ENCODE data around the gene LRRC36. TPM values are rescaled to one million over a fixed set of nuclear protein-coding genes. Genes with fewer than 3 reads are reported as not detected.
A peak's percentile ranks its signal among the peaks of the same experiment; 100 is the strongest.

The LRRC36 gene
- polyA plus RNA-seq, 1 donor (not counting 4 experiments of a cell fraction or from before 2014, with no cell fraction given), result not detected

DNA sequence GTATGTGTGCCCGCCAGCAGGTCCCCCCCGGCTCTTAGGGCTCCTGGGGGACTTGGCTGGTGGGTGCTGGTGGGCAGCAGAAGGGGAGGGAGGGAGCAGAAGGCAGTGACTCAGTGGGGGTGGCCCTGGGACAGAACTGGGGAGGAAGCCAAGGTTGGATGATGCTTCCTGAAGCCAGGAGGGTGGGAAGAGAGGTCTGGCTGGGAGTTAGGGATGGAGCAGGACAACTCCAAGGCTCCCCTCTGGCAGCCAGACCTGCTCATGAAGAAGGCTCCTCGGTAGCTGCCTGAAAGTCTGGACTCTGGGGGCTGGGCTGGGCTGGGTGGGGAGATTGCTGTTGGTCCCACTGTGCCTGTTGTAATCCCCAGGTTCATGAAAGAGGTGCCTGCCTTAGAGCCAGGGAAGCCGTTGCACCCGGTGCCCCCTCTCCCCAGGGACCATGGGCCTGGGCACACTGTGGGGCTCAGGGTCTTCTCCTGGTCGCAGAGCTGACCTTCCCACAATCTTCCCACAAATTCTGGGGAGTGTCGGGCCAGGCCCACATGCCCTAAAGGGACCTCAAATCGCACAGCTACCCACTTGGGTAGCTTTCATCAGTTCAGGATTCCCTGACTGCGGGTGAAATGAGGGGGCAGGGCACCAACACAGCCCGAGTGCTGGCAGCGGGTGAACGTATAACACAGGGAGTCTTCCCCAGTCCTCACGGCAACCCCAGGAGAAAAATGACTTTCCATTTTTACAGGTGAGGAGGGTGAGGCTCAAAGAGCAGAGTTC is 48.4 kb upstream of the LRRC36 start:
- peaks cover 36% of the 10 kb centered on the region for H3K27me3 ChIP-seq (ENCODE audit: control insufficient read depth, extremely low read depth, insufficient read depth, low read length)
- H3K36me3 ChIP-seq (ENCODE audit: control insufficient read depth in 2 of 2, extremely low read depth in 1 of 2, insufficient read depth in 2 of 2, low read length in 2 of 2), result no peaks in the 10 kb centered on the region
- FAIRE-seq (peak; percentile 71), DNase-seq (ENCODE audit: low read depth, low spot score) (no peak)
- H3K4me2 ChIP-seq (ENCODE audit: control insufficient read depth, extremely low read depth, insufficient read depth, low read depth, low read length), result peak overlapping the region; percentile 59
- no peaks in the 10 kb centered on the region for H3K79me2 ChIP-seq (ENCODE audit: control insufficient read depth, insufficient read depth, low read length)
- H3K4me1 ChIP-seq (ENCODE audit: control insufficient read depth, extremely low read depth, insufficient read depth, low read length), result peaks cover 23% of the 10 kb centered on the region
- H2AFZ ChIP-seq (ENCODE audit: control insufficient read depth, low read length), result no peak overlapping the region
- no peaks in the 10 kb centered on the region for H3K9me1 ChIP-seq (ENCODE audit: control insufficient read depth, extremely low read depth, insufficient read depth, low read length)
- H3K9ac ChIP-seq (ENCODE audit: control insufficient read depth, extremely low read depth, insufficient read depth, low read length), result peak overlapping the region; percentile 65
- H3K4me3 ChIP-seq (ENCODE audit: control insufficient read depth in 2 of 3, extremely low read depth in 1 of 3, insufficient read depth in 2 of 3, low read depth in 1 of 3, low read length in 3 of 3), result peak overlapping the region; percentile 29 to 63 (median 47)
- TF ChIP-seq, protein P1, sequence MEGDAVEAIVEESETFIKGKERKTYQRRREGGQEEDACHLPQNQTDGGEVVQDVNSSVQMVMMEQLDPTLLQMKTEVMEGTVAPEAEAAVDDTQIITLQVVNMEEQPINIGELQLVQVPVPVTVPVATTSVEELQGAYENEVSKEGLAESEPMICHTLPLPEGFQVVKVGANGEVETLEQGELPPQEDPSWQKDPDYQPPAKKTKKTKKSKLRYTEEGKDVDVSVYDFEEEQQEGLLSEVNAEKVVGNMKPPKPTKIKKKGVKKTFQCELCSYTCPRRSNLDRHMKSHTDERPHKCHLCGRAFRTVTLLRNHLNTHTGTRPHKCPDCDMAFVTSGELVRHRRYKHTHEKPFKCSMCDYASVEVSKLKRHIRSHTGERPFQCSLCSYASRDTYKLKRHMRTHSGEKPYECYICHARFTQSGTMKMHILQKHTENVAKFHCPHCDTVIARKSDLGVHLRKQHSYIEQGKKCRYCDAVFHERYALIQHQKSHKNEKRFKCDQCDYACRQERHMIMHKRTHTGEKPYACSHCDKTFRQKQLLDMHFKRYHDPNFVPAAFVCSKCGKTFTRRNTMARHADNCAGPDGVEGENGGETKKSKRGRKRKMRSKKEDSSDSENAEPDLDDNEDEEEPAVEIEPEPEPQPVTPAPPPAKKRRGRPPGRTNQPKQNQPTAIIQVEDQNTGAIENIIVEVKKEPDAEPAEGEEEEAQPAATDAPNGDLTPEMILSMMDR (optimal IDR thresholded peaks at IDR 0.05 in 1 of 3, IDR thresholded peaks at IDR 0.05 in 1 of 3, conservative IDR thresholded peaks at IDR 0.05 in 1 of 3; ENCODE audit: extremely low read depth in 1 of 3, insufficient read depth in 2 of 3, low read length in 3 of 3), result no peak
- no peak for TF ChIP-seq EZH2 (IDR thresholded peaks at IDR 0.05; ENCODE audit: low read length)
- dilution Hi-C loops (cut with MboI; ENCODE audit: extremely low pct_ligation_motif_present, low sequenced_read_pairs), result no loop called here
- peak overlapping the region; percentile 29 for H3K27ac ChIP-seq (ENCODE audit: control insufficient read depth, insufficient read depth, low read length)
- no peaks in the 10 kb centered on the region for H3K9me3 ChIP-seq (ENCODE audit: control insufficient read depth, low read depth, low read length)
- H4K20me1 ChIP-seq (ENCODE audit: control insufficient read depth, extremely low read depth, insufficient read depth, low read length), result no peaks in the 10 kb centered on the region

GRCh38 chr16:67278773-67279295 is 47.8 kb upstream of the LRRC36 start:
- no peaks in the 10 kb centered on the region for H3K36me3 ChIP-seq (ENCODE audit: control insufficient read depth in 2 of 2, extremely low read depth in 1 of 2, insufficient read depth in 2 of 2, low read length in 2 of 2)
- no peaks in the 10 kb centered on the region for H4K20me1 ChIP-seq (ENCODE audit: control insufficient read depth, extremely low read depth, insufficient read depth, low read length)
- H3K4me3 ChIP-seq (ENCODE audit: control insufficient read depth in 2 of 3, extremely low read depth in 1 of 3, insufficient read depth in 2 of 3, low read depth in 1 of 3, low read length in 3 of 3), result peak overlapping the region; percentile 29 to 63 (median 47)
- peak overlapping the region; percentile 22 for H2AFZ ChIP-seq (ENCODE audit: control insufficient read depth, low read length)
- H3K4me2 ChIP-seq (ENCODE audit: control insufficient read depth, extremely low read depth, insufficient read depth, low read depth, low read length), result peak overlapping the region; percentile 59
- TF ChIP-seq EZH2 (IDR thresholded peaks at IDR 0.05; ENCODE audit: low read length), result no peak
- TF ChIP-seq, protein P1 (optimal IDR thresholded peaks at IDR 0.05 in 1 of 3, IDR thresholded peaks at IDR 0.05 in 1 of 3, conservative IDR thresholded peaks at IDR 0.05 in 1 of 3; ENCODE audit: extremely low read depth in 1 of 3, insufficient read depth in 2 of 3, low read length in 3 of 3), result peak; percentile 28 to 62 (median 28)
- no peak overlapping the region for H3K27ac ChIP-seq (ENCODE audit: control insufficient read depth, insufficient read depth, low read length)
- FAIRE-seq (no peak), DNase-seq (ENCODE audit: low read depth, low spot score) (no peak)
- dilution Hi-C loops (cut with MboI; ENCODE audit: extremely low pct_ligation_motif_present, low sequenced_read_pairs), result no loop called here
- H3K79me2 ChIP-seq (ENCODE audit: control insufficient read depth, insufficient read depth, low read length), result no peaks in the 10 kb centered on the region
- no peaks in the 10 kb centered on the region for H3K9me3 ChIP-seq (ENCODE audit: control insufficient read depth, low read depth, low read length)
- H3K4me1 ChIP-seq (ENCODE audit: control insufficient read depth, extremely low read depth, insufficient read depth, low read length), result peaks cover 23% of the 10 kb centered on the region
- H3K27me3 ChIP-seq (ENCODE audit: control insufficient read depth, extremely low read depth, insufficient read depth, low read length), result peaks cover 42% of the 10 kb centered on the region
- no peaks in the 10 kb centered on the region for H3K9me1 ChIP-seq (ENCODE audit: control insufficient read depth, extremely low read depth, insufficient read depth, low read length)
- H3K9ac ChIP-seq (ENCODE audit: control insufficient read depth, extremely low read depth, insufficient read depth, low read length), result peak overlapping the region; percentile 65

Data from keratinocyte (primary cell).